HL-60/S4 (cell line): ENCODE data around the gene ST3GAL4.

Source experiments
- in situ Hi-C: fragments of 300-500 bp; cut with MboI; formaldehyde crosslinking; loops from 2 replicates; pipeline ENCODE4 v1.14.3; 2022; ENCODE audit warnings: low sequenced_read_pairs

Gene ST3GAL4

DNA sequence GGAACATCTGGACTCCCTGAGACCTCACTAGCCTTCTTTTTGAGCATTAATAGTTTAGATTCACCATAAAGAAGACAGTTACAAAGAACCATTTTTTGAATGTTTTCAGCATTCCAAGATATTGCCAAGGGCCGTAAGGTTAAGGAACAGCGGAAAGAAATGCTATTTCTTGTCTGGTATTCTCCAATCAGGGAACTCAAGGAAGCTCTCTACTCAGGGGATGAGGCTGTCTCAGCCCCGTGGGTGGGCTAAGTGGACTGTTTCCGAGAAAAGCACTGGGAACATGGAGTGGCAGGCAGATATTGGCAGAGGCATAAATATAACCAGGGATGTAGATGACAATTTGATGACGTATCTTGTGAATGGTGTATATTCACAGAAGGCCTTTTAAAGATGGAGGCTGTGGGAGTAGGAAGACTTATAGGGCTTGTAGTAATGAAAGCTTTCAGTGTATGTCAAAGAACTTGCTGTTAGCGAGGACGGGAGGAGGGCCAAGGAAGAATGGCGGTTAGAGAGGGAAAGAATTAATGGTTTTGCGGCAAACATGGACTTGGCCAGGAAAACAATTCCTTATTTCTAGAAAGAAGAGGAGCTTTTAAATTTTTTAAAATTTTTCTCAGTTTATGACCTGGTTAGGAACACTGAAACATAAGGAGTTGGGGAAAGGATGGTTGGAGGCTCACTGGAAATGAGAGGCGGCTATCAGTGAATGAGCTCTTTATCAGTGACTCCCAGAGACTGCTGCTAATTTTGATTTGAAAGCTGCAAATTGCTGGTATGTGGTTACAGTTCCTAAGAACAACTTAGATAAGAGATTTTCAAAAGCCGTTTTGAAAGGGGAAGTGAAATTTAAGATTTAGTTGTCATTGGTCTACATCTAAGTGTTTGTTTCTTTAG lies 64.6 kb downstream of the ST3GAL4 start:
- in situ Hi-C loops = no loop called here

DNA sequence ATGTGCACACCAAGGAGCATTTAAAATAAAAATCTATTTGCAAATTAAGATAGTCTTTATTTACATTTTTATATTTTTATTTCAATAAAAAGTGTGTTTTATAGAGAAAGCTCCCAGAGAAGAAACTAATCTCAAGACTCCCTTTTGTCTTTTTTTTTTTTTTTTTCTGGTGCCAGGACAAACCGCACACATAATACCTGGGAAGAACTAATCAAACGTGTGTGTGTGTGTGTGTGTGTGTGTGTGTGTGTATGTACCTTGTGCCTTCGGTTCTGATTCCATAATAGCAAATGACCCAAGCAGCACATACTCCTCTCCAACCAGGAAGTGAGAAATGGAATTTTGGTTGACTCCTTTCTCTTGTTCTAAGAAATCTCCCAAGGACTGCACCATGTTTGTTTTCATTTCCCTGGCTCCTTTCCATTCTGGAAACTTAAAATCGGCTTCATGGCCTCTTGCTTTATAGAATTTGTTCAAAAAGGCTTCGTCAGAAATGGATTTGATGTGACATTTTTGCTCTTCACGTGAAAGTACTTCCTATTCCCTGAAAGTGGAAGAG lies 65.3 kb downstream of the ST3GAL4 start:
- in situ Hi-C loops = no loop called here

DNA sequence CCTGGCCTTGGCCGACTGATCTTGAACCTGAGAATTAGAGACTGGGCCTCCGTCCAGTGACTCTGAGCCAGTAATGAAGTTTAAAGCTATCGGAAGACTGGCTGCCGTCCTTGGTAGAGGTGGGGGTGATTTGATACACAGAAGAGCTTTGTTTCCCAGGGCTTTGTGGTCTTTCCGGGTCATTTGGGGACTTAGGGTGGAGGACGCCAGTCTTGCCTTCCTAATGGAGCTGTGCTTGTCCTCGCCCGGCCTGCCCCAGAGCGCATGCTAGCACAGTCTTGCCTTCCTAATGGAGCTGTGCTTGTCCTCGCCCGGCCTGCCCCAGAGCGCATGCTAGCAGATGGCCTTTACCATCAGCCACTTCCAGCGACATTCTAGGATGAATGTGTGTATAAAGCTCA lies 65.8 kb downstream of the ST3GAL4 start:
- in situ Hi-C loops = no loop called here

DNA sequence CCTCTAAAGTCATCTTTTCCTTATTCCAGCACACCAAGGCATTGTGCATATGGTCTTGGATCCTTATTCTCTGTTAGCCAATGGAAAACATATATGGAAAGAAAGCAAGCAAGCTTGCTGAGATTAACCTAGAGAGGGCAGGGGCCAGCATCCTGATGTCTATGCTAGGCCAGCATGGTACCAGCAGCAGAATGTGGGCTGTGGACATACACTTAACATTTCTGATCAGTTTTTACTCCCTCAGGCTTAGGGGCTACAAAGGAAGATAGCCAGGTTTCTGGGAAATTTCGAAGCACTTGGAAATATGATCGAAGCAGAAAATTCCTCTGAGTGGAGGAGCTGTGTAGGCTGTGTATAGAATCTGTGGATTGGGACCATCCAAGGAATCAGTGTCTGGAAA lies 67.0 kb downstream of the ST3GAL4 start:
- in situ Hi-C loops = no loop called here

DNA sequence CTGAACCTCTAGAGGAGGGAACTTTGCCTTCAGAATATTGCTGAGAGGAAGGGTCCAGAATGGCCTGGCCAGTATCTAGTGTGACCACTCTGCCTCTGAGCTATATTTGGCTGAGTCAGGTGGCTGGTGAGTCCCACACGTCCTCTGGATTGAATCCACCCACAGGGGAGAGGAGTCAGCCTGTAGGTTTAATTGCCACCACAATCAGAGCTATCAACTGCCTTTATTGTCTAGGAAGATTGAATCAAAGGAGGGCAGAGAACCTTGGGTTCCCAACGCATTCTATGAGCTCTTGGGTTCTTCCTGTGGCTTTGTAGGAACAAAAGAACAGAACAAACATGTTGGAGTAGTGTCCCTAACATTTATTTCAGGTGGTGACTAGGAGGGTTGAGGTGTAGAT lies 67.7 kb downstream of the ST3GAL4 start:
- in situ Hi-C loops = no loop called here

DNA sequence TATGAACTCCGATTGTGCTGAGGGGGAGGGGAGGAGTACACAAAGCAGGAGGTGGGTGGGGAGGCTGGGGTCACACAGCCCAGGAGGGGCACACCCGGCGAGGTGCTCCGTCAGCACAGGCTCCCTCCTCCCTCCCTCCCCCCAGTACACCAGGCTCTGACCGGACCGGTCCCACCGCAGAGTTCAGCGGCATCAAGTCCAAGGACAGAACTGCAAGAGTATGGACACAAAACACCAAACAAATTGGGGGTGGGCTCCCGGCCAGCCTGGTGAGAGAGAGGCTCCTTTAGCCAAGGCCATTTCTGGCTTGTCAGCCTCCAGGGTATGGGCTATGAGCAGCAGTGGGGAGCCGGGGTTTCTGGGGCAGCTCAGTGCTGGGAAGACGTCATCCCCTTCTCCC lies 68.3 kb downstream of the ST3GAL4 start:
- in situ Hi-C loops = no loop called here

DNA sequence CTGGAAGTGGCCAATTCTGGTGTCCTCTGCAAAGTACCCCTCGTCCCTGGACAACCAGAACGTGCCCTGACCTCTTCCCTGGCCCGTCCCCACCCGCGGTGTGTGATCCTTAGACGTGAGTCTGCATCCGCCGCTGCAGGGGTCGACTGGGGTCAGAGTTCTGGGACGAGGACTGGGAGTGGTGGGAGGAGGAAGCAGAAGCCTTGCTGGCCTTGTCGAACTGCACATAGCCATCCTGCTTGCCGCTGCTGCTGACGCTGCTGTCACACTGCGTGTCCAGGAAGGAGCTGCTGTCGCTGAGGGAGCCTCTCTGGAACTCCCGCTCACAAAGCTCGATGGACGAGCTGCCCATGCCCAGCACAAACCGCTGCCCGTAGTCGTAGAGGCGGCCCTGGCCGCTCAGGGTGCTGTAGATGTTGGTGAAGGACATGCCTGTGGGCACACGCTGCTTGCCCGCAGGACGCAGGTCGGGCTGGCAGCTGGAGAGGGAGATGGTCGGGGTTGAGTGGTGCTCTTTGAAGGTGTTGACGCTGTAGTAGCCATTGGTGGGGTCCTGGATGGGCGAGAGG lies 69.1 kb downstream of the ST3GAL4 start:
- in situ Hi-C loops = loop anchor here (25.0 kb wide), 2 partner anchors 563 to 913 kb away; no protein-coding TSS in a partner anchor

DNA sequence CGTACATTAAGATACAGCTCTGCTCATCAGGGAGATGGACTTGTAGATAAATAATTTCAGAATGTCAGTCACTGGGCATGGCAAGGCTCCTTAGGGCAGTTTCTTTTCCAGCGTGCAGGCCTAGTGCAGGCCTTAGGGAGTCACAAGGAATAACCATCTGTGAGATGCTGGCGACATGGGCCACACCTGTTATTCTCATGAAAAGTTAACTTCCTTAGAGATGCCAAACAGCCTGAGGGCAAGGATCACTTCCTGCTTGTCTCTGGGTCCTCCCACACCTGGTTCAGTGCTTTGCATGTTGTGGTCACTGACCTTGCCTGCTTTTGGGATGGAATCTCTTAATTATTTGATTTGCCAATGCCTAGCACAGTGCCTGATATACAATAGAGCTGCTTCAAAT lies 70.6 kb downstream of the ST3GAL4 start:
- in situ Hi-C loops = loop anchor here (25.0 kb wide), 2 partner anchors 561 to 911 kb away; no protein-coding TSS in a partner anchor

DNA sequence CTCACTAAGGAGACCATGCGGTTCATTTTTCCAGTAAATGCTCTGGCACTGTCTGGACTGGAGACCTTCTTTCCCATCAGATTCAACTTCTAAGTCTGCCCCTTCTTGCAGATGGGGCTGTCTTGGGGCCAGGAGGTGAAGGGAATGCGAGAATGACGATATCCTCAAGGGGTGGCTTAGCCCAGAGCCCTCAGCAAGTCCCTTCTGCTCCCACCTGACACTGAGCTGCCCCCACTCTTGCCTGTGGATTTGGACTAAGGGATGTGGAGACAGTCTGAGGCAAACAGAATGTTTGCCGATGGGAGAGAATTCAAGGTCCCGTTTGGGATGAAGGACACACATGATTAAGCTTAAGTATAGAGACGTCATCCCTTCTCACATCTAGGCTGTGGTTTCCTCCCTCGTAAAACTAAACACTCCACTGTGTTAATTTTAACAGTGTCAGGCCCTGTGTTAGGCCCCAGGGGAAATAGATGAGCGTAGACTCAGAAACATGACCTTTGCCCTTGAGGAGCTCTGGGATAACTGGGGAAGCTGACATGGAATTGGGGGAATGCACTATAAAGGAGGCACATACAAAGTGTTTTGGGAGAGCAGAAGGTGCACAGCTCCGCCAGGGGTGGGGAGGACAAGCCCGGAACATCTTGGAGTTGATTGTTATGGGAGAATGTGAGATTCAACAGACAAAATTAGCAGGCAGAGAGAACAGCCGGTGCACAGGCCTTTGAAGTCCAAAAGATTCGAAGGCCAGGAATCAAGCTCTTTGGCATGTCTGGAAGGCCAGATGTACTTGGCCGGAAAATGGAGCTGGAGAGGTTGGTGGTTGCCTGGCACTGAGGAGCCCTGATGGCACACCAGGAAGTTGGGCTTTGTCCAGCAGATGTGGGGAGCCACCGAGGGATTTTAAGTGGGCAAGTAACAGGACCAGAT lies 71.6 kb downstream of the ST3GAL4 start:
- in situ Hi-C loops = loop anchor here (25.0 kb wide), 2 partner anchors 560 to 910 kb away; no protein-coding TSS in a partner anchor

DNA sequence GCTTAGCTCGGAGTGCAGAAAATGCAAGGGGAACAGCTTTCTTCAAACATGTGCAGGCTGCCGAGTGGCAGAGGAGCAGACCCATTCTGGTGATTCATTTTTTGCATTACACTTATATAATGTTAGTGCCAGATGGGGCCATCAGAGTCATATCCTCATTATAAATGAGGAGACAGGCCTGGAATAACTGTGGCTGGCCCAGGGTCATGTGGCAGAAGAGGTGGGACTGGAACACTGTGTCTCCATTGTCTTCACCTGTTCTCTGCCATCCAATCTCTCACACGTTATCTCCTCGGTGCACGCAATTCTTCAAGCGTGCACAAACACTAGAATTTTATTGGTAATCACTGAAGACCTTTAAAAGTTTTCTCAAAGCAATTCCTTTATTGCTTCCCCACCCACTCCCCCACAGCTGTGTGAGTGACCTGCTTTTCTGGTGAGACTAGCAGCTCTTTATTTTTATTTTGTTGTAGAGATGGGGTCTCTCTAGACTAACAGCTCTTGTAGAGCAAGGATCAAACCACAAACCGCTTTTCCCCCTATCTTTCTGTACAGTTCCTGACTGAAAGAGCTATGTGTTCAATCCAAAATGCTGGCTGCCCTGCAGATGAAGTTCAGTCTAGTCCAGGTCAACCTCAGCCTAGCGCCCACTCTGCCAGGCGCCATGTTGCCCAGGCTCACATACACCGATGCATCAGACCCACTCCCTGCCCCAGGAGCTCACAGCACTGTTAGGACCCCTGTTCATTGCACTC lies 75.3 kb downstream of the ST3GAL4 start:
- in situ Hi-C loops = loop anchor here (25.0 kb wide), 2 partner anchors 557 to 907 kb away; no protein-coding TSS in a partner anchor

DNA sequence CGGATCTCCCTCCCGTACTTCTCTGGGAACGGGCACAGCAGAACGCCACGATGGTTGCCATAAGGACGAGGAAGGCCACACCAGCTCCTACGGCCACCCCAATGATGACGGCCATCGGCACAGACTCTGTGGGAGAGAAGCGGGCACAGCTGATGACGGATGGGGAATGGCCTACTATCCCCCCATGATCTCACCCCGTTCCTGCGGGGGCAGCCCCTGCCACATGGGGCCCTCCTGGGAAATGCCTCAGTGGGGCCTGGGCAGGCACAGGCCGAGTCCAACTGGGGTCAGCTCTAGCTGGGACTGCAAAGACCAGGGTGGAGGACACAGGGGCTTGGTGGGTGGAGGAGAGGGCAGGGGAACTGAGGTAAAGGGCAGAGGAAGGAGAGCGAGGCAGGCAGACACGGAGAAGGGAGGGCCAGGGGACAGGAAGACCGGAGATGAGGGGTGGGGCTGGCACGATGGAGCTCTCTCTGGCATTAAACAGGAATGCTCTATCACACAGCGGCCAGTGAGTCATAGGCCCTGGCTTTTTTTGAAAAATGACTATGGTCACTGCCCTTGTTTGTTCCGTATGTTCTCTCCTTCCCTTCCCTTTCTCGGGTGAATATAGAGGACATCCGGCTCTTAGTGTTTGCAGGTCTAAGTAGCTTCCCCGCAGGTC lies 76.0 kb downstream of the ST3GAL4 start:
- in situ Hi-C loops = loop anchor here (25.0 kb wide), 2 partner anchors 556 to 906 kb away; no protein-coding TSS in a partner anchor

DNA sequence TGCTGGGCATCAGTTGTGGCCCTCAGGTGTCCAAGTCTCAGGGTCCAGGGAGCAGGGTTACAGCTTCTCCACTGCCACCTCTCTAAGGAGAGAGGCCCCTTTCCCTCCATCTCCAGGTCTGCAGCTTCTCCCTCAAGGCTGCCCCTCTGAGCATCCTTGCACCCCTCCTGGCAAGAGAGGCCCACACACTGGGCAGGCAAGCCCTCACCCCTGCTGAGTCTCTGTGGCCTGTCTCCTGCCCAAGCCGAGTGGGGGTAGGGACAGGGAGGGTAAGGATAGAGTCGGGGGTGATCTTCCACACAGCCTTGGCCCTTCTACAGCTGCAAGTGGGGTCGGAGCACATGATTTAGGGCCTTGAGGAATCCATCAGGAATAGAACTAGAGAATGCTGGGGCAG lies 76.6 kb downstream of the ST3GAL4 start:
- in situ Hi-C loops = loop anchor here (25.0 kb wide), 2 partner anchors 555 to 905 kb away; no protein-coding TSS in a partner anchor

DNA sequence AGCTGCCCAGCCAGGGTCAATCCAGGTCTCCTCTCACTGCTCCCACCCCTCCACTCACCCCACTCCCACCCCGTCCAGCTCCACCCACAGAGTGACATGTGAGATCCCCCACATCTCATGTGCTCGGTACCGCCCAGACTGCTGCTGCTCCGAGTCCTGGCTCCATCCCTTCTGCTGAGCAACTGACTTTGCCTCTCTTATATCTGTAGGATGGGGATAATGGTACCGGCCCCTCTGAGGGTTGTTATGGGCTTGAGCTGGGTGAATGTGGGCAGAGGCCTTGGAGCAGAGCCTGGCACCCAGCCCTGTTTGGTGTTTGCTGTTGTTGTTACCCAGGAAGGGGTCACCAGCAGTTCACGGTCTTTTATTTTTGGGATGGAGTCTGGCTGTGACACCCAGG lies 77.0 kb downstream of the ST3GAL4 start:
- in situ Hi-C loops = loop anchor here (25.0 kb wide), 2 partner anchors 555 to 905 kb away; no protein-coding TSS in a partner anchor

DNA sequence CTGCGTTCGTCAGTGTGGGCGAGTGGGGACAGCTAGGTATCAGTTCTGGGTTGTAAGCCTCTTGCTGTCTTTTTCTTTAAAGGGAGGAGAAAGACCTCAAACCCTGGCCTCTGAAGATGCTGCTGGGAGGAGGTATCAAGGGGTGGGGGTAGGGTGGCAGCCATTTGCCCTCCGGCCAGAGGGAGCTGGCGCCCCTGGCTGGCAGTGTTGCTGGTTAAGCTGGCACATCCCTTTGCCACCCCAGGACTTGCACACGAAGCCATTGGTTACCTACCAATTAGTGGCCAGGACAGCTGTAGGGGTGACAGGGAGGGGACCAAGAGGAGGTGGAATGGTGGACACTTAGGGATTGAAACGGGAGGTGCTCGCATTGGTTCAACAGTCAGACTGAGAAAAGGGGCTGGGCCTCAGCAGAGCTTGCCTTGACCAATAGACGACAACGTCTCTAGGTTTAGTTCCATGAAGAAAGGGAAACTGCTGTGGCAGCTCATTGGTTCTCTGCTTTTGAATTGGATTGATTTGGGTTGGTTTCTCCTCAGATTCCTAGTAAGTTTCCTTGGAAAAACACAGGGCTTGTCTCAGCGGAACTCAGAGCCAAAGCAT lies 77.9 kb downstream of the ST3GAL4 start:
- in situ Hi-C loops = loop anchor here (25.0 kb wide), 2 partner anchors 554 to 904 kb away; no protein-coding TSS in a partner anchor

DNA sequence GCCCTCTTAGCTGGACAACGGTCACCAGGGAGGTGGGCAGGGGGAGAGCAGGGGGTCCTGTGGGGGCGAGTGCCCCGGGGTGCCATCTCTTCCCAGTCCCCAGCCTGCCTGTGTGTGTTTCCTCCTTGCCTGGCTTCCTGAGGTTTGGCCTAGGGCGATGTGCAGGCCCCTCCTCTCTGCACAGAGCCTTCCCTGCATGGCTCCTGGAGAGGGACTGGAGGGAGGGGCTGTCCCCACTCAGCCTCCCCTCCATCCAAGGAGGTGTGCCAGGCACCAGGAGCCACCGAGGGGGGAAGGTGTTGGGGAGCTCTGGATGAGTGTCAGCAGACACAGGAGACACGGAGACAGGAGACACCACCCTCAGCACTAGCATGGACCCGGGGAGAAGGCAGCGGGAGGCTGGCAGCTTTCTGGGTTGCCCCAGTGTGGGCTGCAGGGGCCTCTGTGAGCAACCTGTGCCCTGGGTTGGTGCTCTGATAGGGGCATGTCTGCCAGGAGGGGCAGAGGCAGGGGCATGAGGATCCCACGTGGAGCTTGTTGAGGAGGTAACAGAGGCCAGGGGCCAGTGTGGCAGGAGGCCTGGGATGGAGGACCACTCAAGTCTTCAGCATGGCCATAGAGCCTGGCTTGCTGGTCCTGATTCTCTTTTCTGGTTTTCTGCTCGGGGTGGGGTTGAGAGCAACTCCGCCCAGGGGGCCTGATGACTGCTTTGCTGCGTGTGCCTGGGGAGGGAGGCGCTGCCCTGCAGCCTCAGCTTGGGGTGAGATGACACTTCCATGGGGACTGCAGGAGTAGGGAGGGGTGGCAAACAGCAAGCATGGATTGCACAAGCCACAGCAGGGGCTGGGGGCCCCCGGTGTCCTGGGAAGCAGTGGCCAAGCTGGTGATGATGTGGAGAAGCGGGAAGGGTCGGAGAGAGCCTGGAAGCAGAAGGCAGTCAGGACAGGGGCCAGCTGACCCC lies 78.8 kb downstream of the ST3GAL4 start:
- in situ Hi-C loops = loop anchor here (25.0 kb wide), 2 partner anchors 553 to 903 kb away; no protein-coding TSS in a partner anchor

DNA sequence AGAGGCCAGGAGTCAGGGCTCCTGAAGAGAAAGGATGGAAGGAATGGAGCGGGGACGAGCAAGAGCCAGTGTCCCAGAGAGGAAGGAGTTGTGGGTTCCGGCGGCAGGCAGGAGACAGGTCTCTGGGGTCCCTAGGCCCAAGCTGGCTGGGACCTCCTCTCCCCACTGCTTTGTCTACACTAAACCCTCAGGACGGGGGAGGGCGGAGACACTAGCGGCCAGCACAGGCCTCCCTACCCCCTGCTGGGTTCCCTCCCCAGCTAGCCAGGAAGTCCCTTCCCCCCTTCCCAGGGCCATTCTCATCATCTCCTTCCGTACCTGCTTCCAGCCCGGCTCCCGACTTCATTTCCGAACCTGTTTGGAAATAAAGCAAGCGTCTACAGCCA lies 79.5 kb downstream of the ST3GAL4 start:
- in situ Hi-C loops = loop anchor here (25.0 kb wide), 2 partner anchors 552 to 902 kb away; no protein-coding TSS in a partner anchor

DNA sequence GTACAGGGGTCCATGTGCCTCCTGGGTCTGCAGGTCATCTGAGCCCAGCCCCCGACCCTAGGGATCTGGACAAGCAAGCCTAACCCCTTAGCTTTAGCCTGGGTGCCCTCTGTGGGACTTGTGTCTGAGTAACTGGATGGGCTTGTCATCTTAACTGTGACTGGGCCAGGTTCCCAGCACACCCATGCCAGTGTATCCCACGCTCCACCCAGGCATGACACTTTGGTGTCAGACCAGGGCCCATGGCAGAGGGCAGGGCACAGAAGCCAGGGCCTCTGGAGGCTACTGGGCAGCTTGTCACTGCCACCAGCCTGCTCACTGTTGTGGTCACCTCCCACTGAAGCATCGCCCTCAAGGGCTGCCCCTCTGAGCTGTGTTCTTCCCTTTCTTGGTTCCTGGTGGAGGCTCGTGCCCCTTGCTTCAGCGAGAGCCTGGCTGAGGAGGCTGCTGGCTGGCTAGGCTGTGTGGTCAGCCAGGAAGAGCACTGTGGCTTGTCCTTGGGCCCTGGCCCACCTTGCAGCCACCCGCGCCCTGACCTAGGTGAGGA lies 80.8 kb downstream of the ST3GAL4 start:
- in situ Hi-C loops = loop anchor here (25.0 kb wide), 2 partner anchors 551 to 901 kb away; no protein-coding TSS in a partner anchor
